Tibial nerve (tissue), 4 donors: Measurements from ENCODE around the gene EEPD1. TPM values are rescaled to one million over a fixed set of nuclear protein-coding genes. Genes with fewer than 3 reads are reported as not detected.

Source experiments
- DNase-seq, 2 donors: peaks; one replicate each; pipeline ENCODE4 v3.0.0-alpha.2; 2019; ENCODE audit warnings: low spot score in 2 of 2
- H3K27ac ChIP-seq, 4 donors: fragments of 200-600 bp; sonication (generic) in 3 of 4; one replicate each; pipeline ENCODE4 v1.5.1; 2017 to 2019; ENCODE audit warnings: mild to moderate bottlenecking in 1 of 4
- H3K27me3 ChIP-seq, 2 donors: fragments of 200-600 bp; sonication (generic) in 1 of 2; one replicate each; pipeline versions ENCODE4 v1.5.1 to v1.6.0; 2017 to 2019
- H3K36me3 ChIP-seq, 3 donors: fragments of 200-600 bp; sonication (generic); one replicate each; pipeline ENCODE4 v1.5.1; 2018 to 2019
- H3K4me1 ChIP-seq, 4 donors: fragments of 200-600 bp; sonication (generic) in 3 of 4; one replicate each; pipeline ENCODE4 v1.5.1; 2017 to 2019
- H3K4me3 ChIP-seq, 4 donors: fragments of 200-600 bp; sonication (generic) in 3 of 4; one replicate each; pipeline ENCODE4 v1.5.1; 2017 to 2019; ENCODE audit warnings: mild to moderate bottlenecking in 1 of 4, moderate library complexity in 1 of 4
- H3K9me3 ChIP-seq, 4 donors: fragments of 200-600 bp; sonication (generic) in 3 of 4; one replicate each; pipeline ENCODE4 v1.5.1; 2017 to 2019
- CTCF ChIP-seq, 5 experiments: fragments of 200-600 bp in 3 of 5; fragments of 450-650 bp in 2 of 5; sonication (generic) in 3 of 5; IDR thresholded peaks; one replicate each; pipeline ENCODE4 v1.5.1; 2016 to 2019; ENCODE audit warnings: antibody characterized with exemption in 5 of 5, mild to moderate bottlenecking in 3 of 5, moderate library complexity in 2 of 5
- EP300 ChIP-seq, 2 donors: sonication (generic); formaldehyde crosslinking; IDR thresholded peaks; one replicate each; pipeline ENCODE4 v1.6.1; 2017; ENCODE audit warnings: antibody characterized with exemption in 2 of 2, mild to moderate bottlenecking in 1 of 2
- POLR2A ChIP-seq, 2 donors: fragments of 450-650 bp; IDR thresholded peaks; one replicate each; pipeline ENCODE4 v1.6.1; 2017; ENCODE audit warnings: antibody characterized with exemption in 2 of 2, mild to moderate bottlenecking in 2 of 2, moderate library complexity in 2 of 2
- WGBS, 2 donors: methylation state at CpG; one replicate each; pipeline ENCODE4 v1.1.5; 2018; 5-methylcytosine and 5-hydroxymethylcytosine counted together
- total RNA-seq, 4 donors: library from RNA; depleted of rRNA; stranded (reverse); fragments of >200 nt; gene quantifications; one replicate each; pipeline ENCODE4 v1.1.0, GENCODE V29; 2016

EEPD1 gene
- total RNA-seq, 4 donors from 2014 or later, result 9.0 to 18.0 (median 16.5) TPM

GRCh38 chr7:36285276-36285675 is 132.2 kb downstream of the EEPD1 start:
- no peak overlapping the region for H3K4me3 ChIP-seq
- TF ChIP-seq EP300 (IDR thresholded peaks at IDR 0.05) (no peak), POLR2A (IDR thresholded peaks at IDR 0.05) (no peak), CTCF (IDR thresholded peaks at IDR 0.05) (no peak)
- H3K36me3 ChIP-seq, result peaks cover 0 to 4% (median 0%) of the 10 kb centered on the region in 3 donors
- H3K27me3 ChIP-seq, result no peaks in the 10 kb centered on the region
- no peaks in the 10 kb centered on the region for H3K9me3 ChIP-seq
- H3K27ac ChIP-seq, result peak overlapping the region in 1 of 4 donors; percentile 13
- WGBS, 2 donors, result 48 to 79% methylated on average over 2 to 6 of the region's 9 CpGs
- no peak for DNase-seq
- peaks cover 0 to 50% (median 18%) of the 10 kb centered on the region in 4 donors for H3K4me1 ChIP-seq

- TF ChIP-seq EP300 (IDR thresholded peaks at IDR 0.05), result no peak
- TF ChIP-seq POLR2A (IDR thresholded peaks at IDR 0.05), result no peak
- TF ChIP-seq CTCF (IDR thresholded peaks at IDR 0.05), result no peak
- 100% methylated on average over 1 to 2 of the region's 2 CpGs for WGBS, 2 donors
Measured at GRCh38 chr7:36286226-36286625, 133.2 kb downstream of the EEPD1 start.

GRCh38 chr7:36286688-36287087 is 133.6 kb downstream of the EEPD1 start:
- Histone ChIP-seq H3K9me3 (no peaks in the 10 kb centered on the region), H3K4me3 (no peak overlapping the region), H3K36me3 (peaks cover 0 to 4% (median 0%) of the 10 kb centered on the region in 3 donors), H3K27ac (peak overlapping the region in 1 of 4 donors; percentile 50), H3K27me3 (no peaks in the 10 kb centered on the region), H3K4me1 (peaks cover 0 to 42% (median 14%) of the 10 kb centered on the region in 4 donors)
- WGBS, 2 donors, result 86 to 88% methylated on average over 4 of the region's 4 CpGs
- DNase-seq, result no peak
- TF ChIP-seq EP300 (IDR thresholded peaks at IDR 0.05) (no peak), CTCF (IDR thresholded peaks at IDR 0.05) (no peak), POLR2A (IDR thresholded peaks at IDR 0.05) (no peak)

More at GRCh38 chr7:36286226-36286625, 133.2 kb downstream of the EEPD1 start:
- Histone ChIP-seq H3K27ac (peak overlapping the region in 1 of 4 donors; percentile 50), H3K9me3 (no peaks in the 10 kb centered on the region), H3K4me3 (no peak overlapping the region), H3K27me3 (no peaks in the 10 kb centered on the region), H3K36me3 (peaks cover 0 to 4% (median 0%) of the 10 kb centered on the region in 3 donors), H3K4me1 (peaks cover 0 to 42% (median 13%) of the 10 kb centered on the region in 4 donors)
- no peak for DNase-seq

- peak overlapping the region in 2 of 4 donors; percentile 19 to 29 for H3K27ac ChIP-seq
- H3K4me3 ChIP-seq, result no peak overlapping the region
- TF ChIP-seq CTCF (IDR thresholded peaks at IDR 0.05) (no peak), EP300 (IDR thresholded peaks at IDR 0.05) (peak in 1 of 2 donors; percentile 8)
- H3K36me3 ChIP-seq, result peaks cover 0 to 4% (median 0%) of the 10 kb centered on the region in 3 donors
- DNase-seq, result no peak
- H3K9me3 ChIP-seq, result no peaks in the 10 kb centered on the region
- H3K27me3 ChIP-seq, result no peaks in the 10 kb centered on the region
- peaks cover 0 to 47% (median 22%) of the 10 kb centered on the region in 4 donors for H3K4me1 ChIP-seq
- 61 to 62% methylated on average over 19 of the region's 19 CpGs for WGBS, 2 donors
Measured at GRCh38 chr7:36287371-36288241, 134.6 kb downstream of the EEPD1 start.

- no peak for DNase-seq
- H3K27me3 ChIP-seq, result no peaks in the 10 kb centered on the region
- no peaks in the 10 kb centered on the region for H3K9me3 ChIP-seq
- peaks cover 0 to 4% (median 0%) of the 10 kb centered on the region in 3 donors for H3K36me3 ChIP-seq
- peak overlapping the region in 1 of 4 donors; percentile 29 for H3K27ac ChIP-seq
- H3K4me3 ChIP-seq, result no peak overlapping the region
- peaks cover 0 to 51% (median 22%) of the 10 kb centered on the region in 4 donors for H3K4me1 ChIP-seq
- WGBS, 2 donors, result 93 to 98% methylated on average over 5 of the region's 5 CpGs
- TF ChIP-seq POLR2A (IDR thresholded peaks at IDR 0.05) (no peak), EP300 (IDR thresholded peaks at IDR 0.05) (no peak), CTCF (IDR thresholded peaks at IDR 0.05) (no peak)
Measured at GRCh38 chr7:36288501-36288900, 135.4 kb downstream of the EEPD1 start.
